GM18519 (cell line): ENCODE results near the gene LYPD6B.

ENCODE experiments used
- ATAC-seq: cut with Tn5 transposase; IDR thresholded peaks from one replicate; pipeline ENCODE4 v1.9.1; 2021; ENCODE audit warnings: mild to moderate bottlenecking, moderate library complexity; ENCODE audit not compliant: unreplicated experiment, low FRiP score

The LYPD6B gene

DNA sequence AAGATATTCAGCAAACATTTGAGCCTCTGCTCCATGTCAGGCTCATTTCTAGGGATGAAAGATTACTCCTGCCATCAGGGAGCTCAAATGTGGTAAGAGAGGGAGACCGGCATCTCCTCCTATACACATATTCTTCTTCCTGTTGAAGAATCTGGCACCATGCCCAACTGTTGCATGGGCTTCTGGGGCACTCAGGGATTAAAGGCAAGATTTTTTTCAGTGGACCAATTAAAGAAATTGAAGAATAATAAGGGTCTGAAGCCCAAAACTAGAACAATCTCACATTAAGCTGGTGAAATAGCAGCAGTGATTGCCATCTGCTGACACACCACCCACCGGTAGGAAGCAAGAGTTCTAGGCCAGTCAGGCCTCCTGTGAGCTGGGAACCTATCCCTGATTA is 146.5 kb downstream of the LYPD6B start:
- ATAC-seq, result no peak

DNA sequence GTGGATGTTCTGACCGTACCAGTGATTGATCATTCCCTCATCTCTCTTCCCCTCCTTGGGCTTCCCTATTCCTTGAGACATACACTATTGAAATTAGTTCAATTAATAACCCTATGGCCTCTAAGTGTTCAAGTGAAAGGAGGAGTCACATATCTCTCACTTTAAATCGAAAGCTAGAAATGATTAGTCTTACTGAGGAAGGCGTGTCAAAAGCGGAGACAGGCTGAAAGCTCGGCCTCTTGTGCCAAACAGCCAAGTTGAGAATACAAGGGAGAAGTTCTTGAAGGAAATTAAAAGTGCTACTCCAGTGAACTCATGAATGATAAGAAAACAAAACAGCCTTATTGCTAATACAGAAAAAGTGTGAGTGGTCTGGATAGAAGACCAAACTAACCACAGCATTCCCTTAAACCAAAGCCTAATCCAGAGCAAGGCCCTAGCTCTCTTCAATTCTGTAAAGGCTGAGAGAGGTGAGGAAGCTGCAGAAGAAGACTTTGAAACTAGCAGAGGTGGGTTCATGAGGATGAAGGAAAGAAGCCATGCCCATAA is 147.5 kb downstream of the LYPD6B start:
- ATAC-seq, result no peak

DNA sequence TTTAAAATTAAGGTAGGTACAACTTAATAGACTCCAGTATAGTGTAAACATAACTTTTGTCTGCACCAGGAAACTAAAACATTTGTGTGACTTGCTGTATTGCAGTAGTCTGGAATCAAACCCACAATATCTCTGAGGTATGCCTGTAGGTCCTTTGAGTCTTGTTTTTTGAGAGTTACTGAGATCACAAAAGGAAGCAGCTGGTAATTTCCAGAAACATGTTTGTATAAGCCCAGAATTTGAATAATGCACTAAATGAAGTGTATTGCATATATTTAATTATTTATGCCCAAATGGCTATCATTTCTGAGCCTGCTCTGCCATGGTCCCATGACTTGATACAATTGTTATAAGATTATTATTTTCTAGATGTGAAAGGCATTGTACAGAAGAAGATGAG is 148.6 kb downstream of the LYPD6B start:
- no peak for ATAC-seq

- ATAC-seq, result no peak
These were observed 149.8 kb downstream of the LYPD6B start for GRCh38 chr2:149188291-149188690.

GRCh38 chr2:149189769-149190168 is 151.3 kb downstream of the LYPD6B start:
- ATAC-seq, result no peak

GRCh38 chr2:149191915-149192314 is 153.4 kb downstream of the LYPD6B start:
- ATAC-seq, result no peak

DNA sequence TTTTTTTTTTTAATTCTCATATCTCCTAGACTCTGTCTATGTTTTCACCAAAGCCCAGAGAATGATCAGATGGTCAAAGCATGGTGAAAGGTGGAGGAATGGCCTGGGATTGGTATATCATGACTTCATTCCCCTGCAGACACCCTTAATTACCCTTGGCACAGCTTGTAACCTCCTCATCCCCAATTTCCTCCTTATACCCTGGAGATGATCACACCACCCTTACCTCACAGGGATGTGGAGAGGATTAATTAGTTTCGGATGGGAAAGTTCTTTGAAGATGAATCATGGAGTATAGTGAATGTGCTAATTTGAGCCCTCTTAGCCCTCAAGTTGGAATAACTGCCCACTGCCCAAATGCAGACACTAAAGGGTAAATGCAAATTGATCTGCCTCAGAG is 153.9 kb downstream of the LYPD6B start:
- ATAC-seq, result no peak

DNA sequence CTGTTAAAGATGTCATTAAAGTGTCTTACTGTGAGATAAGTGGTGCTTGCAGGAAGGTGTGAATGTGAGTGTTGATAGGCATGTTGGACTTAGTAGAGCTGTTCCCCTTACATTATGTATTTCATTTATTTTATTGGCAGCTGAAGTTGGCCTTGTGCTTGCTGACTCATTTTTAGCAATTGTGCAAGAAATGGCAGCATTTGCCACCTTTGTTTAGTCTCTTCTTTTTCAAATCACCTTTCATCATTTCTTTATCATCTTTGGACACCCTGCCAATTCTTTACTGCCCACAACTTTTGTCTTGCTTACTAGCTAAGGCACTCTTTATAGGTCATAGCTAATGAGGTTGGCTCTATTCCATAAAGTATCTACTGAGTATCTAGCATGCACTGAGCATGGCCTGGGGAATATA is 161.6 kb downstream of the LYPD6B start:
- no peak for ATAC-seq

- ATAC-seq, result no peak
These were observed 166.2 kb downstream of the LYPD6B start for GRCh38 chr2:149204686-149205085.

DNA sequence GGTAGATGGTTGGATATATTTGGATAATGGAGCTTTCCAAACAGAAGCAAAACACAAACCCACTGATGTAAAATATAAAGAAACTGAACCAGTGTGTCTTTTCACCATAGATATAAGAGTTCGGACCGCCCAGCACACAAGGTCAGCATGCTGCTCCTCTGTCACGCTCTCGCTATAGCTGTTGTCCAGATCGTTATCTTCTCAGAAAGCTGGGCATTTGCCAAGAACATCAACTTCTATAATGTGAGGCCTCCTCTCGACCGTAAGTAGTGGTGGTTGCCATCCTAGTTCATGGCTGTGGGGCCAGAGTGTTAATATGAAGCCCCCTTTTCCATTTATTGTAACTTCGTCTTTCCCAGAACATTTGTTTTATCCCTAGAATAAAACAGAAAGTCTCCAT is 166.6 kb downstream of the LYPD6B start:
- ATAC-seq, result no peak

GRCh38 chr2:149213764-149214493 is 175.4 kb downstream of the LYPD6B start:
- ATAC-seq, result no peak

DNA sequence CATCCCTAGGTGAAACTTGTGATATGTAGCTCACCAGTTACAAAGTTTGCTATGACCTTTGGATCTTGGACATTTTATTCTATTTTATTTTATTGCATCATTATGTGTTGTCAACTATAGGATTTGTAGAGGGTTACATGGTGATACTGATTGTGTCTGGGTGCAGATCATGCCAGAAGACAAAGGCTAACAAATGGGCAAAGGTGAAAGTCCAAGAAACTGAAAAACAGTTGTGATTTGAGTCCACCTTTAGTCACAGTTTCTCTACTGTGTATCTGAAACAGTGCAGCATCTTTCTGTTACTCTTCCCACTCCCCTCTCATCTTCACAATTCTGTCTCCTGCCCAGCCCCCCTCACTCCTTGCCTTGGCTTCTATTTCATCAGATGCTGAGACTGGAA is 180.0 kb downstream of the LYPD6B start:
- no peak for ATAC-seq

DNA sequence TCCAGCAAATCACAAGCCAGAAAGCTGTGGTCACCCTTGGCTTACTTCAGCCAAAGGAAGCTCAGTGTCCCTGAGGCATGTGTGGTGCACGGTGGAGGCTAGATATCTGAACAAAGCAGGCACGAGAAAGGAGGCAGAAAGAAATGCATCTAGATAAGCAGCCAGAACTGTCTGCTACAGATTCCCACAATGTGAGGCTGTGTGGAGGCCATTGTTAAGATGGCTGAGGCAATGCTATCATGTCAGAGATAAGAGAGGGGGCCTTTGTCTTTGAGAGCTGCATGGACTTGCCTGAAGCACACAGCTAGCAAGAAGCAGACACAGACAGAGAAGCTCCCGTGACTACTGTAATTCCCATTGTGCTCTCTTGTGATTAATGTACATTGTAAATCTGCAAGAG is 181.4 kb downstream of the LYPD6B start:
- no peak for ATAC-seq

GRCh38 chr2:149221002-149221401 is 182.5 kb downstream of the LYPD6B start:
- no peak for ATAC-seq

GRCh38 chr2:149221898-149222297 is 183.4 kb downstream of the LYPD6B start:
- ATAC-seq, result no peak

DNA sequence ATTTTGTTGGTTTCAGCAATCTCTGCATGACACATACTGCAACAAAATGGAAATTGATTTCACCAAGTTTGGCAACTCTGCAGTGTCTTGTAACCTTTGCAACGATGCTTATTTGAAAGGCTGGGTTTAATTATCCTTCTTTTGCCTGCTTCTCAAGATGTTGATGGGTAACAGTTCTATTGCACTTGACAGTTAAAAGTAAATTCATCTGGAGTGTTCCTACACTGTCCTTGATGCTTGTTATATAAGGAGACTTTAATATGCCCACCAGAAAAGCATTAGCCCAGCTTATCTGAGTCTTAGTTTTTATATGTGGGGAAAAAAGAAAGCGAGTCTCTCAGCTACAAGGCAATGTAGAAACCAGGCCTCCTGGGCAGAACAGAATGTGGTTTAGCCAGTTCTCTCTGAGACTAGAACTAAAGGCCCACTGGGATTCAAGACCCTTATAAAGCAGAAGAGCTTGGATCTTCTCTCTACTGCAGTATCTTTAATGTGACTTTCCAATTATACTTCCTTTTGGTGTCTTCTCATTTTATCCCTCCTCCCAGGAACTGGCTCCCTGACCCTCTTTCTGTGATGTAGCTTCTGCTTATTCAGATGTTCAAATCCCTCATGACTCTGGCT is 185.1 kb downstream of the LYPD6B start:
- ATAC-seq, result no peak

- no peak for ATAC-seq
These were observed 186.0 kb downstream of the LYPD6B start for GRCh38 chr2:149224543-149224942.

DNA sequence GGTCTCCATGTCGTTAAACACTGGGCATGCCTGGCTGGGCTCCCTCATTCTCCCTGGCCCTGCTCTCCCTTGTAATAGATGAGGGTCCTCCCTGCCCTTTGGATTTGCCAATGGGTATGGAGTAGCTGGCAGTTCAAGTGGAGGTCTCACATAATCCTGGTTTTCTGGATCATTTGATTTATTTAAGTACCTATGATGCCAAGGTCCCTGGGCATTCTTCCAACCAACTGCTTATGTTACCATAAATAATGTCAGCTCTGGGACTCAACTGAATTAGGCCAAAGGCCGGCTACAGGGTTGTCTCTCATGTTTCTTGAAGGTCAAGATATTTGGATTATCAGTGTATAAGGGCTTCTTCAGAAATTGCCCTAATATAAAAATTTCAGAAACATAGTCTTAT is 186.9 kb downstream of the LYPD6B start:
- ATAC-seq, result no peak

DNA sequence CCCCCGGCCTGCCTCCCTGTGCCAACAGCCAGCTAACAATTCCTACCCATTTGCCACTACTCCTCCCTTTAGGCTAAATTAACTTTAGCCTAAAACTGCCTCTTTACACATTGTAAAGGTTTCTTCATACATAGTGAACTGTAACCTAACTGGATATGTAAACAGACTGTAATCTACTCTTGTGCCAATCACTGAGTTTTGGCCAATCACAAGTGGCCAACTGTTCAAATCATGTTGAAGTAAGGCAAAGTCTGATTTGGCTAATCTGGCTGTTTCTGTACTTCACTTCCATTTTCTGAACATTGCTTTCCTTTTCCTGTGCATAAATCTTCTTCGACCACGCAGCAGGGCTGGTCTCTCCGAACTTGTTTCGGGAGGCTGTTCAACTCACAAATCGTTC is 188.3 kb downstream of the LYPD6B start:
- ATAC-seq, result no peak

- no peak for ATAC-seq
These were observed 197.4 kb downstream of the LYPD6B start for GRCh38 chr2:149235816-149236375.

GRCh38 chr2:149236410-149236809 is 197.9 kb downstream of the LYPD6B start:
- ATAC-seq, result no peak

GRCh38 chr2:149246186-149246585 is 207.7 kb downstream of the LYPD6B start:
- ATAC-seq, result no peak
